GM23338 (cell line): ENCODE results near the gene ZNF287. TPM values are rescaled to one million over a fixed set of nuclear protein-coding genes. Genes with fewer than 3 reads are reported as not detected.

Source experiments
- ATAC-seq: fragments of 200-7000 bp; cut with Tn5 transposase; 3 replicates; pipeline ENCODE4 v1.9.1; 2020
- DNase-seq: peaks from one replicate; pipeline ENCODE4 v3.0.0-alpha.2; 2015; ENCODE audit warnings: low spot score
- H2AFZ ChIP-seq: fragments of 200-600 bp; sonication (generic); 2 replicates; pipeline ENCODE4 v1.8.0; 2016; ENCODE audit warnings: antibody characterized with exemption, mild to moderate bottlenecking, moderate library complexity
- H3F3A ChIP-seq: fragments of 200-600 bp; sonication (generic); replicated peaks from 2 replicates; pipeline ENCODE4 v1.8.0; 2017; ENCODE audit warnings: antibody characterized with exemption, mixed run types, low read depth
- H3K27ac ChIP-seq: fragments of 200-600 bp; sonication (generic); 2 replicates; pipeline ENCODE4 v1.6.1; 2016; ENCODE audit warnings: low read depth
- H3K27me3 ChIP-seq: fragments of 200-600 bp; sonication (generic); 2 replicates; pipeline ENCODE4 v1.8.0; 2016; ENCODE audit warnings: mild to moderate bottlenecking, mixed run types, moderate library complexity; ENCODE audit not compliant: insufficient read depth
- H3K36me3 ChIP-seq: fragments of 200-600 bp; sonication (generic); 2 replicates; pipeline ENCODE4 v1.8.0; 2016; ENCODE audit warnings: mild to moderate bottlenecking; ENCODE audit not compliant: insufficient read depth
- H3K4me1 ChIP-seq: fragments of 200-600 bp; sonication (generic); 2 replicates; pipeline ENCODE4 v1.8.0; 2016; ENCODE audit warnings: mild to moderate bottlenecking, moderate library complexity; ENCODE audit not compliant: insufficient read depth
- H3K4me2 ChIP-seq: fragments of 200-600 bp; sonication (generic); 2 replicates; pipeline ENCODE4 v1.7.1; 2017; ENCODE audit warnings: mixed run types
- H3K4me3 ChIP-seq: fragments of 200-600 bp; sonication (generic); 2 replicates; pipeline ENCODE4 v1.6.1; 2016; ENCODE audit warnings: mixed run types
- H3K79me2 ChIP-seq: fragments of 200-600 bp; sonication (generic); replicated peaks from 2 replicates; pipeline ENCODE4 v1.8.0; 2017; ENCODE audit warnings: mild to moderate bottlenecking; ENCODE audit not compliant: insufficient read depth
- H3K9me2 ChIP-seq: fragments of 200-600 bp; sonication (generic); 2 replicates; pipeline ENCODE4 v1.8.0; 2017; ENCODE audit not compliant: insufficient read depth
- H4K20me1 ChIP-seq: fragments of 200-600 bp; sonication (generic); replicated peaks from 2 replicates; pipeline ENCODE4 v1.8.0; 2017; ENCODE audit warnings: mild to moderate bottlenecking; ENCODE audit not compliant: insufficient read depth
- H3K27ac Mint-ChIP-seq: 2 replicates; pipeline ENCODE4 v1.8.0; 2020; ENCODE audit warnings: inconsistent platforms, mild to moderate bottlenecking, moderate library complexity, mixed read lengths
- H3K27me3 Mint-ChIP-seq: 3 replicates; pipeline ENCODE4 v1.8.0; 2022; ENCODE audit warnings: low read depth, mild to moderate bottlenecking, moderate library complexity, mixed read lengths, inconsistent platforms; ENCODE audit not compliant: insufficient read depth, poor library complexity
- H3K36me3 Mint-ChIP-seq: 3 replicates; pipeline ENCODE4 v1.8.0; 2021; ENCODE audit warnings: low read depth, mild to moderate bottlenecking, inconsistent platforms, moderate library complexity, mixed read lengths
- H3K4me1 Mint-ChIP-seq: 3 replicates; pipeline ENCODE4 v1.8.0; 2020; ENCODE audit warnings: mild to moderate bottlenecking, inconsistent platforms, mixed read lengths
- H3K4me3 Mint-ChIP-seq: 3 replicates; pipeline ENCODE4 v1.8.0; 2021; ENCODE audit warnings: moderate library complexity, mild to moderate bottlenecking, inconsistent platforms, mixed read lengths
- H3K9me3 Mint-ChIP-seq: 3 replicates; pipeline ENCODE4 v1.8.0; 2020; ENCODE audit warnings: moderate library complexity, mild to moderate bottlenecking, inconsistent platforms, mixed read lengths
- CTCF ChIP-seq, 2 experiments: fragments of 200-600 bp in 1 of 2; sonication (generic) in 1 of 2; conservative IDR thresholded peaks; 2 replicates each; pipeline versions ENCODE4 v1.5.1 to v1.6.1; 2016 to 2017; ENCODE audit warnings: antibody characterized with exemption in 2 of 2, low read depth in 2 of 2, mild to moderate bottlenecking in 2 of 2, moderate library complexity in 1 of 2
- ETS1 ChIP-seq: IDR thresholded peaks from 2 replicates; pipeline ENCODE4 v1.6.1; 2016; ENCODE audit warnings: antibody characterized with exemption
- JUNB ChIP-seq: IDR thresholded peaks from one replicate; pipeline ENCODE4 v1.6.1; 2016; ENCODE audit warnings: antibody characterized with exemption; ENCODE audit not compliant: unreplicated experiment
- NANOG ChIP-seq: IDR thresholded peaks from 2 replicates; pipeline ENCODE4 v1.6.1; 2016; ENCODE audit warnings: antibody characterized with exemption, borderline replicate concordance
- POLR2AphosphoS5 ChIP-seq: IDR thresholded peaks from 2 replicates; pipeline ENCODE4 v1.6.1; 2016; ENCODE audit warnings: antibody characterized with exemption, low read depth
- REST ChIP-seq: IDR thresholded peaks from one replicate; pipeline ENCODE4 v1.6.1; 2018; ENCODE audit warnings: antibody characterized with exemption; ENCODE audit not compliant: unreplicated experiment
- STAT1 ChIP-seq: IDR thresholded peaks from one replicate; pipeline ENCODE4 v1.6.1; 2016; ENCODE audit warnings: antibody characterized with exemption; ENCODE audit not compliant: unreplicated experiment
- ZNF114 ChIP-seq: fragments of 250-450 bp; sonication (Bioruptor Pico); IDR thresholded peaks from 2 replicates; pipeline ENCODE4 v1.5.0; 2020; ENCODE audit warnings: mild to moderate bottlenecking, moderate library complexity
- ZNF331 ChIP-seq: fragments of 250-450 bp; sonication (Bioruptor Pico); IDR thresholded peaks from 2 replicates; pipeline ENCODE4 v1.5.0; 2020; ENCODE audit warnings: low read depth, mild to moderate bottlenecking, moderate library complexity
- ZNF462 ChIP-seq: fragments of 250-450 bp; sonication (Bioruptor Pico); IDR thresholded peaks from 2 replicates; pipeline ENCODE4 v1.5.0; 2020; ENCODE audit warnings: mild to moderate bottlenecking, moderate library complexity
- polyA plus RNA-seq: library from polyadenylated mRNA; unstranded; fragments of >200 nt; fragmentation: Nextera tagmentation; extraction: Ambion mirVana; gene quantifications from 2 replicates; pipeline ENCODE4 v1.2.1, GENCODE V29; 2016
- total RNA-seq: library from RNA; depleted of rRNA; stranded (reverse); fragments of >200 nt; shearing (Covaris generic); gene quantifications from 2 replicates; pipeline ENCODE4 v1.2.3, GENCODE V29; 2014

The ZNF287 gene
- total and polyA plus RNA-seq, 2 experiments from 2014 or later: 5.1 to 8.0 TPM

GRCh38 chr17:16519021-16519420, 50.0 kb downstream of the ZNF287 start (continued):
- no peak for TF ChIP-seq ZNF114 (CRISPR knock-in tag)
- no peak for TF ChIP-seq CTCF (conservative IDR thresholded peaks at IDR 0.05; ENCODE audit: low read depth in 2 of 2)
- TF ChIP-seq ZNF462 (CRISPR knock-in tag): no peak

GRCh38 chr17:16517477-16517876, 51.5 kb downstream of the ZNF287 start:
- H3K27ac Mint-ChIP-seq: no peak overlapping the region
- Histone ChIP-seq H3K4me2 (no peak overlapping the region), H3K9me2 (no peaks in the 10 kb centered on the region), H3K79me2 (no peaks in the 10 kb centered on the region), H3F3A (peaks cover 1% of the 10 kb centered on the region; the same call in 1 of the 2 replicates), H3K27ac (no peak overlapping the region), H3K36me3 (no peaks in the 10 kb centered on the region), H3K27me3 (no peaks in the 10 kb centered on the region), H3K4me1 (peaks cover 3% of the 10 kb centered on the region), H3K4me3 (no peak overlapping the region), H2AFZ (no peak overlapping the region), H4K20me1 (no peaks in the 10 kb centered on the region)
- H3K9me3 Mint-ChIP-seq: no peaks in the 10 kb centered on the region
- peaks cover 18% of the 10 kb centered on the region for H3K4me1 Mint-ChIP-seq
- peaks cover 3% of the 10 kb centered on the region for H3K27me3 Mint-ChIP-seq
- DNase-seq (no peak), ATAC-seq (no peak)
- no peaks in the 10 kb centered on the region for H3K36me3 Mint-ChIP-seq
- no peak overlapping the region for H3K4me3 Mint-ChIP-seq
- TF ChIP-seq ZNF331 (CRISPR knock-in tag): no peak
- no peak for TF ChIP-seq ZNF114 (CRISPR knock-in tag)
- TF ChIP-seq CTCF (conservative IDR thresholded peaks at IDR 0.05; ENCODE audit: low read depth in 2 of 2): no peak
- no peak for TF ChIP-seq ETS1
- no peak for TF ChIP-seq NANOG
- TF ChIP-seq STAT1: no peak
- no peak for TF ChIP-seq REST
- no peak for TF ChIP-seq POLR2AphosphoS5
- no peak for TF ChIP-seq JUNB
